Stimulated activated CD8-positive, alpha-beta memory T cell treated with anti-CD3 and anti-CD28 coated beads, Interleukin-7, amount 100 ng/mL, for 4 hours (primary cell): ENCODE data around the gene HTATIP2.
A peak's percentile ranks its signal among the peaks of the same experiment; 100 is the strongest.
"Not testable (repeated sequence)": the region's sequence is repeated elsewhere in the genome, so short reads cannot be mapped to it uniquely, and the experiment has no call there.

ENCODE experiments used
- DNase-seq, 2 donors: peaks; one replicate each; pipeline ENCODE4 v3.0.0-alpha.2; 2020; ENCODE audit warnings: low read depth in 2 of 2

Gene HTATIP2

GRCh38 chr11:20363500-20364340, at the start of gene HTATIP2:
Gene HTATIP2, plus strand, starts transcription at chr11:20363714. Its CDS starts 524 bp downstream, at chr11:20364238.
- peak; percentile 48 to 76 for DNase-seq

- DNase-seq, result no peak
These were observed 47.7 kb upstream of the HTATIP2 start for GRCh38 chr11:20315800-20316199.

- no peak for DNase-seq
These were observed 42.3 kb upstream of the HTATIP2 start for GRCh38 chr11:20321177-20321576.

DNA sequence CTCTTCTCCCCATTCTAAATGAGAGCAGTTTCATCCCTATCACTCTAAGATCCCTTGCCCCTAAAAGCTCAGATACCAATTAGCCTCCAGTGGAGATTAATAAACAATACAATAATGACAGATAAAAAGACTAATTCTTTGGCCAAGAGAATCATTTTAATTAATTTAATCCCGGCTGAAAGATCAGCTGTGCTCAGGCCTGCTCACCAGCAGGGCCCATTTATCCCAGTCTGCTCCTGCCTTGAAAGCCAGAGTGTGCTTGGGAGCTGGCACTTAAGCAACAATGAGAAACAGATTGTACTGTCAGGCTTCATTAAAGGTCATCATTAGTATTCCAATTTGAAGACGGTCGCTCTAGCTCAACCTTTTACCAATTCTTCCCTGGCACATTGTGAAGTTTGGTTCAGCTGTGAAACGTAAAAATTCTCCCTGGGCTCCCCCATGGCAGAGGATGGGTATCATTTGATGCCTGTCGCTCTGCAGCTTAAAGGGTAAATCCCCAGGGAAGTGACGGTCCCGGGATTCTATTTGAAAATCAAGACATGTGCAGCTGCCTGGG, 36.1 kb upstream of the HTATIP2 start:
- no peak for DNase-seq

DNA sequence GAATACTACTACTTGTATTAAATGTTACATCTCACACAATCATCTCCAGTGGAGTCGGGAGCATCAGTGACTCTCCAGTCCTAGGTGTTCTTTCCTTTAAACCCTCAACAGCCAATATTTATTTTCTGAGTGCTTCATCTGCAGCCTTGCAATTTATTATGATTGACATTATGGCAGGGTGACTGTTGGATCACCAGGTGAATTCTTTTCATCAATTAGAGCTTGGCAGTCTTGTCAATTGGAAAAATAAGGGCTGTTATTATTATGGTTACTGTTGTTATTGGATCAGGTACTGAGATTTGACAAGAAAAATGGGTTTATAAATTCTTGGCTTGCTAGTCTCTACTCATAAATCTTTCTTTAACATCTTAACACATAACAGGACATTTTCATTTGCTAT, 27.5 kb upstream of the HTATIP2 start:
- DNase-seq, result no peak

DNA sequence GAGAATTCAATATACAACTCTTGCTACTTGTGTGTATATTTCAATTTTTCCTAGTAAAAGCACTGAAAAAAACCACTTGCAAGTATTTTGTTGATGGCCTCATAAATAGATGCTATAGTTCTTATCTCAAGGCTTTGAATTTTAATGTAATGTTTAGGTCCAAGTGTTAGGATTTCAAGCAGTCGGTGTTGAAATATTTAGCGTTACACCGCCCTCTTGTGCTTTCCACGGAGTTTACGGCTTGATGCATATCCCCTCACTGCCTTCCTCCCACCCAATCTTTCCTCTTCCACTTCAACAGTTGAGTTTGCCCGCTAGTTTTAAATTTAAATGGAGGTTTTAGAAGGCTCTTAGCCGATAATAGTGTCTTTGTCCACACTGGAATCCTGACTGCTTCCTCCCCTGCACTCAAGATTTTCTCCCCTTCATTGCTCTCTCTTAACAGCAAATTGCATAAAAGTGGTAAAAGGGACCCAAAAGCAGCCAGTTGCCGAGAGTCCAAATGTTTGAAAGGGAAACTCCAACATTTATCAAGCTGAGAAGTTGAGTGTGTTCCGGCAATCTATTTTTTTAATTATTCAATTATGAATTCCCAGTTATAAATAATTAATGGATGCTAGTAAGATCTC, 25.9 kb upstream of the HTATIP2 start:
- DNase-seq, result no peak

DNA sequence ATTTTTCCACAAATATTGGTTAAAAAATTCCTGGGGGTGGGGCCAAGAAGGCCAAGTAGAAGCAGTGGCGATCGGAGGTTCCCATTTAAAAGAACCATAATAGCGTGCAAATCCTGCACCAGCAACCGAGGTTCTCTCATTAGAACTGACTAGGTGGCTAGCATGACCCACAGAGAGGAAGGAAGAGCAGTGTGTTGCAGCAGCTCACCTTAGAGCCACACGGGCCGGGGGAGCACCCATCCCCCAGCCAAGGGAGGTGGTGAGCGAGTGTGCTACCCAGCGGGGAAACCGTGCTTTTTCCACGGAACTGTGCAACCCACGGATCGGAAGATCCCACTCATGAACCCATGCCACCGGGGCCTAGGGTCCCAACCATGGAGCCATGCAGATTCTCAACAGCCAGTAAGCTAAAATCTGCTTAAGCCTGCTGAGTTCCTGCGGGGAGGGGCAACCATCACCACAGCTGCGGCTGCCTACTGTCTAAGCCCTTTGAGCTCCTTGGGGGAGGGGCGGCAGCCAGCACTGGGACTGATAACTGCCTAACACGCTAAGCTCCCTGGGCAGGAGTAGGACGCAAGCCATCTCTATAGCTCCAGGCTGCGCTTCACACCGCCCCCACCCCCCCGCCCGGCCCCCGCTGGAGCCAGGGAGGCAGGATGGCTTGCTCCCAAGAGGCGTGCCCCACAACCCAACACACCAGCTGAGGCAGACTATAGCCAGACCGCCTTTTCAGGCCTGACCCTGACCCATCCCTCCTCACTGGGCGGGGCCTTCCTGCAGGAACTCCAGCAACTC, 21.0 kb upstream of the HTATIP2 start:
- no peak for DNase-seq

GRCh38 chr11:20351136-20351535, 12.4 kb upstream of the HTATIP2 start:
- DNase-seq, result no peak

DNA sequence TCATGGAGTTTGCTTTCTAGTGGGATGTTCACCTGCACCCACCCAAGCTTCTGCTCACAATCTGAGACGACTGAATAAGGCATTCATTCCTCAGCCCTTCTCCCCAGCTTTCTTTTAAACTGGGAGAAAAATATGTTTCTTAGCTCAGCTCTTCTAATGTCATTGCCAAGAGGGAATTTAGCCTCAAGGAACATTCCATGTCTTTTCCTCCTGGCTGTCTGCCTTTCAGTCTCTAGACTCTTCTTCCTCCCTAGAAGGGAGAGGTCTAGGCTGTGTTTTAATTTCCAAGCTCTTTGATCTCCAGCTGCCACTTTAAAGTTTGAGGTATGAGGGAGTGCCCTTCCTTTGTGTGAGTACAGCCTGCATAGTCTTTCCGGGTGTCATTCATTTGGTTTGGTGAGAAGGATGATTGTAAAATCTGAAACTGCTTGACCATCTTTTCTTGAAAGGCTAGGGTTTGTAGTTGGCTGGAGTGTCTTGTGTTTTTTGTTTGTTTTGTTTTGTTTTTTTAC, 11.7 kb upstream of the HTATIP2 start:
- DNase-seq, result no peak

DNA sequence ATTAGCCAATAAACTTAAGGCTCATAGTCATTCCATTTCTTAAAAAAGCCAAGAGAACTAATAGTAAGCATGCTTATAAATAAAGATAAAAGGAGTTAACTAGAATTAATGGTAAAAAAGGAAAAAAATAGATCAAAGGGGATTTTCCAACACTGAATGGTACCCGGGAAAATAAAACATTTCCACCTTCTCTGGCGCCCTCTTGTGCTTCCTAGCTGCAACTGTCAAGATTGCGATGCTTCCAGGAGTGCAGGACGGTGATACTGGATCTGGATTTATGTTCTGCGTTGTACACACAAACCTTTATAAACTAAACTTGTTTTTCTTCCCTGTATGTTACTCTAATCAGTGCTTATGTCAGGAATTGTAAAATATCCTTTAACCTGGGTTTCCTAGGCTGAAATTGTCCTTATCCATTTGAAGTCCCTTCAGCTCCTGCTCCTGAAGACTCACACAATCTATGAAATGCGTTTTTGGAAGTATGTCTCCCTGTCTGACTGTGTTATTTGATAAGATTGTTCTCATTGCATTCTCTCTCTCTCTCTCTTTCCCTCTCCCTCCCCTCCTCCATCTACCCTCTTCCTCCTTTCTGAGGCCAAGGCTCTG, 9.6 kb upstream of the HTATIP2 start:
- no peak for DNase-seq

DNA sequence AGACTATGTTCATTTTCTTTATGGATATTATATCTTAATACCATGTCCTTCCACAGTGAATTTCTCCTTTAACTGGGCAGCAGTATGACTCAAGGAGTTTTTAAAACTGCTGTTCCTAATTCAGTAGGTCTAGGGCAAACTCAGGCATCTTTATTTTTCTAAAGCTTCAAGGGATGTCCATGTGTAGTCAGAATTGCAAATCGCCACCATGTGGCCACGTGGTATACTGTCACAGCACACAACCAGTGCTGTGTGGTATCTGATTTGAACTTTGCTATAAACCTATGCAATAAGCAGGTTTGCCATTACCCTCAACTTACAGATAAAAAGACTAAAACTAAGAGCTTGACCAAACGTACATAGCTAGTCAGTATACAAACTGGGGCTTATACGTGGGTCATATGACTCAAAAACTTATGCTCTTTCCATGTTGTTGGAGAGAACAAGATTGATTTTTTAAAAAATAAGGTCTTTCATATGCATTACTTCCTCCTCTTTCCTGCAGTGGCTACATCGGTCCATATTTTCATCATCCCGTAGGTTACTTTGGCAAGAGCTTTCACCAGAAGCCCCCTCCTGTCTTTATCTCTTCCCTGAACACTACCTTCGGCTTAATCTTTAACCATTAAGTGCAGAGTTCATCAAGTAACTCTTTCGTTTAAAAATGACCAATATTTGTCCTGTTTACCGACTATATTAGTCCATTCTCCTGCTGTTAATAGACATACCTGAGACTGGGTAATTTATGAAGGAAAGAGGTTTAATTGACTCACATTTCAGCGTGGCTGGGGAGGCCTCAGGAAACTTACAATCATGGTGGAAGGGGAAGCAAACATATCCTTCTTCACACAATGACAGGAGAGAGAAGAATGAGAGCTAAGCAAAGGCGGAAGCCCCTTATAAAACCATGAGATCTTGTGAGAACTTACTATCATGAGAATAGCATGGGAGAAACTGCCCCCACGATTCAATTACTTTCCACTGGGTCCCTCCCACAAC, 8.0 kb upstream of the HTATIP2 start:
- DNase-seq, result no peak

DNA sequence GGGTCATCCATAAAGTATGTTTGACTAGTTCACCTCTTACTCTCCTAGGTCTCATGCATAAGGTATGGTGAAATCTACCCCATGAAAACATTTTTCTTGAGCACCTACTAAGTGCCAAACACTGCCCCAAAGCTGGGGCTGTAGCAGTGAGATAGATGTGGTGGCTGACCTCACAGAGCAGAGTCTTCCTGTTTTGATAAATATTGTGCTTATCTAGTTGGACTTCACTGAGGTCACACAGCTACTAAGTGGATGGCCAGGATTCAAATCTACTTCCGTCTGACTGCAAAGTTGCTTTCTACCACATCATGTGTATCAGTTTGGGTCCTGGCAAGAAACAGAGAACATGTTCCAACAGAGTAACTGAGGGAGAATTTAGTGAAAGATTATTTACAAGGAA, 6.4 kb upstream of the HTATIP2 start:
- no peak for DNase-seq

GRCh38 chr11:20360650-20361049, 2.9 kb upstream of the HTATIP2 start:
- peak in 1 of 2 donors; percentile 17 for DNase-seq

- no peak for DNase-seq
These were observed 1.0 kb upstream of the HTATIP2 start for GRCh38 chr11:20362481-20362880.

- DNase-seq, result no peak
These were observed 390 bp upstream of the HTATIP2 start for GRCh38 chr11:20363149-20363499.

DNA sequence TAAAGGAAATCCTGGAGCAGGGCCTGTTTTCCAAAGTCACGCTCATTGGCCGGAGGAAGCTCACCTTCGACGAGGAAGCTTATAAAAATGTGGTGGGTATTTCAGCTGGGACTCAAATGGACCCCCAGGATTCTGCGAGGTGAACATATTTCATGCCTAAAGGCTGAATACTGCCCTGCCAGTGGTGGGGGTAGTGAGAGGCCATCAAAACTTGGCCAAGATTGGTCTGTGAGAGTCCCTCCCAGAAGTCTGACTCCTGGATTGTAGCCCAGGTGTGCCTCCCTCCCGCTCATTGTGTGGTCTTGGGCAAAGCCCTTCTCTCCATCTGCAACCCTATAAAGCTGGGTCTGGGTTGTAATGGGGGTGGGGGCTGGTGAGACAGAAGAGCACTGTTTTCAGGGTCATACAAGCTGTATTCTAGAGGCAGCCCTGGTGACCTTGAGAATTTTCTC, 853 bp downstream of the HTATIP2 start:
- no peak for DNase-seq

GRCh38 chr11:20365465-20365864, 2.0 kb downstream of the HTATIP2 start:
- not testable (repeated sequence) for DNase-seq

DNA sequence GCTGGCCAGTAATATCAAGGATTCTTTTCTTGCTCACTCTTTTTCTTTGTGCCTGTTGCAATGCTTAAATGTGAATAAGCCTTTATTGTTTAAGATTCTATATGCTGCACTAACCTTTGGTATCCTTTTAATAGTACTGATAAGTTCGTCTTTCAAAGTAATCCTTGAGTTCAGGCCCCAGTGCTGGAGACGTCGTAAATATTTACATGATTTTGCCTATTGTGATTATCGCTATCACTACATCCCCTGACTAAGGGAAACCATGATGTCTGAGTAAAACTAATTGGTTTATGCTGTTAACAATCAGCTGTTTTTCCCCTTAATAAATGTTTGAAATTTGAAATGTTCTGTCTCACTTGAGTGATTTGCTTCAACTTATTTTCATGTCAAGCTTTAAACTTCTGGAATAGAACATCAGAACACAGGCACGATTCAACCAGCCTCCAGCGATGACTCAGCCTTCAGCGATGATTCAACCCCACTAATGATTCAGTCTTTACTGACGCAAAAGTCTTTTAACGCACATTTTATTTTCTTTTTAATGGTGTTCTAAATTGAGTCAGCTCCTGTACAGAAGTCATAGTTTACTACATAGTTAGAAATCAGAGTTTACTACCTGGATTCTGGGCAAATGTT, 3.9 kb downstream of the HTATIP2 start:
- DNase-seq, result peak; percentile 46 to 52

GRCh38 chr11:20368438-20368837, 4.9 kb downstream of the HTATIP2 start:
- DNase-seq, result no peak

GRCh38 chr11:20369826-20370225, 6.3 kb downstream of the HTATIP2 start:
- DNase-seq, result no peak
